NB4 (cell line): ENCODE measurements around the gene ARMC3.

ENCODE experiments used
- DNase-seq: peaks from one replicate; pipeline ENCODE4 v3.0.0; 2010; ENCODE audit warnings: low read depth
- H3K4me3 ChIP-seq: one replicate; pipeline ENCODE4 v1.5.1; 2011; ENCODE audit warnings: mild to moderate bottlenecking, low read depth, low read length, moderate library complexity
- MYC ChIP-seq: IDR thresholded peaks from 2 replicates; pipeline ENCODE4 v1.6.1; 2011; ENCODE audit warnings: low read depth, low read length
- POLR2A ChIP-seq: IDR thresholded peaks from 2 replicates; pipeline ENCODE4 v1.6.1; 2011; ENCODE audit warnings: mild to moderate bottlenecking; ENCODE audit not compliant: insufficient read length; ENCODE audit errors: extremely low read depth
- TF ChIP-seq, protein P1 (sequence below): IDR thresholded peaks from 2 replicates; pipeline ENCODE4 v1.6.1; 2011; ENCODE audit warnings: low read depth, low read length
- TF ChIP-seq, protein P2 (sequence below): IDR thresholded peaks from one replicate; pipeline ENCODE4 v1.5.1; 2012; ENCODE audit warnings: low read depth, low read length

Gene ARMC3

DNA sequence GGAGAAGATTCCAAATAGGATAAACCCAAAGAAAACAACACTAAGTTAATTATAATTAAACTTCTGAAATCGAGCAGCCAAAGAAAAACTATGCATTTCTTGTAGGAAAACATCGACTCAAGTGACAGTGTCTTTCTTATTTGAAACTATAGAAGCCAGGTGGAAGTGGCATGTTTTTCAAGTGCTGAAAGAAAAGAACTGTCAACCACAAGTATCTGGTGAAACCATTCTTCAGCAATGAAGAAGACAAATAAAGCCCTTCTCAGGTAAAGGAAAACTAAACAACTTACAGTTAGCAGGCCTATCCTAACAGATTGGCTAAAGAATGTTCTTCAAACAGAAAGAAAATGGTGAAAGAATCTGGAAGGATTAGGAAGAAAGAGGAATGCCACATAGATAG lies 96.1 kb downstream of the ARMC3 start:
- DNase-seq = no peak
- no peak overlapping the region for H3K4me3 ChIP-seq
- TF ChIP-seq, protein P1, sequence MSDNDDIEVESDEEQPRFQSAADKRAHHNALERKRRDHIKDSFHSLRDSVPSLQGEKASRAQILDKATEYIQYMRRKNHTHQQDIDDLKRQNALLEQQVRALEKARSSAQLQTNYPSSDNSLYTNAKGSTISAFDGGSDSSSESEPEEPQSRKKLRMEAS = no peak
- TF ChIP-seq MYC = no peak

DNA sequence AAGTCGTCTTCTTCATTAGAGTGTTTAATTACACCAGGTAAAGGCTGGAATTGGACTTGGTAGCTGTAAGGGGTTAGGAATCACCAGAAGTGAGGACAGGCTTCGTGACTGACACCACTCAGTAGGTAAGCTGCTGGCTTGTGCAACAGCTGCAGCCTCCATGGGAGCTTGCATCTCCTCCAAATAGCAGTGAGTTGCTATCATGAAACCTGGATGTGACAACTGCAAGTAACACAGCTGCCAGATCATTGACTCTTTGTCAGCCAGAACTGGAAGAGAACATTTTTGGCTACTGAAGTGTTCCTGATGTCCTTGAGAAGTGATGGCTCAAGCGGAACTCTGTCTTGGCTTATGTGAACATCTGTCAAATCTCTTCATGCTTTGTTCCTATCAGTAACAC lies 103.5 kb downstream of the ARMC3 start:
- TF ChIP-seq, protein P2, sequence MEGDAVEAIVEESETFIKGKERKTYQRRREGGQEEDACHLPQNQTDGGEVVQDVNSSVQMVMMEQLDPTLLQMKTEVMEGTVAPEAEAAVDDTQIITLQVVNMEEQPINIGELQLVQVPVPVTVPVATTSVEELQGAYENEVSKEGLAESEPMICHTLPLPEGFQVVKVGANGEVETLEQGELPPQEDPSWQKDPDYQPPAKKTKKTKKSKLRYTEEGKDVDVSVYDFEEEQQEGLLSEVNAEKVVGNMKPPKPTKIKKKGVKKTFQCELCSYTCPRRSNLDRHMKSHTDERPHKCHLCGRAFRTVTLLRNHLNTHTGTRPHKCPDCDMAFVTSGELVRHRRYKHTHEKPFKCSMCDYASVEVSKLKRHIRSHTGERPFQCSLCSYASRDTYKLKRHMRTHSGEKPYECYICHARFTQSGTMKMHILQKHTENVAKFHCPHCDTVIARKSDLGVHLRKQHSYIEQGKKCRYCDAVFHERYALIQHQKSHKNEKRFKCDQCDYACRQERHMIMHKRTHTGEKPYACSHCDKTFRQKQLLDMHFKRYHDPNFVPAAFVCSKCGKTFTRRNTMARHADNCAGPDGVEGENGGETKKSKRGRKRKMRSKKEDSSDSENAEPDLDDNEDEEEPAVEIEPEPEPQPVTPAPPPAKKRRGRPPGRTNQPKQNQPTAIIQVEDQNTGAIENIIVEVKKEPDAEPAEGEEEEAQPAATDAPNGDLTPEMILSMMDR = no peak
- no peak for TF ChIP-seq MYC
- TF ChIP-seq POLR2A = no peak
- TF ChIP-seq, protein P1 = no peak
- H3K4me3 ChIP-seq = no peak overlapping the region
- no peak for DNase-seq

DNA sequence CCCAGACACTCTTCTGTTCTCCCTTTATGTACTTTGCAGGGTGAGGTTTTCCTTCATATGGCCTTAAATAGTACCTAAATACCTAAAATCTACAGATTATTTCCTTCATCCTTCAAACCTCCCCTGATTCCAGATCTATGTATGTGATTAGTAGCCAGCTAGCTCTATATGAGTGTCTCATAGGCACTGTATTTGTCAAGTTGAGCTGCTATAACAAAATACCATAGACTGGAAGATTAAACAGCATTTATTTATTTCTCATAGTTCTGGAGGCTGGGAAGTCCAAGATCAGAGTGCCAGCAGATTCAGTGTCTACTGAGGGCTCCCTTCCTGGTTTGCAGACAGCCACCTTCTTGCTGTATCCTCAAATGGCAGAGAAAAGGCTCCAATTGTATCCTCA lies 106.9 kb downstream of the ARMC3 start:
- no peak for DNase-seq
- TF ChIP-seq MYC (no peak), POLR2A (no peak)
- TF ChIP-seq, protein P1 = no peak
- TF ChIP-seq, protein P2 = no peak

DNA sequence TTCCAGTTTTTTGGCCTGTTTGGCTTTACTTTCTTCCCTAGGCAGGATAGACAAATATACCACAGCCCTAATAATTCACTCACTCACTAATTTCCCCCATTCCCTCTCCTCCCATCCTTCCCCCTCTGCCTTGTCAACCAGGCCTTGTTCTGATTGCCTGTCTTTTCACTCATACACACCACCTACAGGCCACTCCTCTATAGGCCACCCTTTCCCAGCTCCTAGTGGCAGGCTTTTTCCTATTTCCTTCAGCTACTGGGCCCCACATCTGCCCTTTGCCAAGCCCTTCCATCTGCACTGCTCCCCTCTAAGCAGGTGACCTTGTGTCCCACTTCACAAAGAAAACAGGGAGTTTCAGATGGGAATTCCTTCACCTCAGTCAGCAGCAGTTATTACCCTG lies 107.7 kb downstream of the ARMC3 start:
- TF ChIP-seq, protein P2 = peak; percentile 3
- TF ChIP-seq, protein P1 = no peak
- H3K4me3 ChIP-seq = no peak overlapping the region
- no peak for DNase-seq

More for the DNA sequence above, 106.9 kb downstream of the ARMC3 start:
- no peak overlapping the region for H3K4me3 ChIP-seq

DNA sequence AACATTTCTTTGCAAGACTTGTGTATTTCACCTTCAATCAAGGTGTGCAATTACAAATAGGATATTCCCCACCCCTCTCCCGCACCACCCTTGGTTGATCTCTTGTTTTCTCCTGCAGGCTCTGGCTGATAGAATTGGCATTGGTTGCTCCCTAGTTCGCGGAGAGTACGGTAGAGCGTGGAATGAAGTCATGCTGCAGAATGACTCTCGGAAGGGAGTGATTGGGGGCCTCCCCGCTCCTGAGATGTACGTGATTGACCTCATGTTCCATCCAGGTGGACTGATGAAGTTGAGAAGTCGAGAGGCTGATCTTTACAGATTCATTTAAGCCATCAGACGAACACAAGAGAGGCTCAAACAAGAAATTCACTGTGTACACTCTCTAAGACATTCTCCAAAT lies 109.3 kb downstream of the ARMC3 start:
- H3K4me3 ChIP-seq = no peak overlapping the region
- TF ChIP-seq, protein P1 = no peak
- TF ChIP-seq POLR2A = no peak

DNA sequence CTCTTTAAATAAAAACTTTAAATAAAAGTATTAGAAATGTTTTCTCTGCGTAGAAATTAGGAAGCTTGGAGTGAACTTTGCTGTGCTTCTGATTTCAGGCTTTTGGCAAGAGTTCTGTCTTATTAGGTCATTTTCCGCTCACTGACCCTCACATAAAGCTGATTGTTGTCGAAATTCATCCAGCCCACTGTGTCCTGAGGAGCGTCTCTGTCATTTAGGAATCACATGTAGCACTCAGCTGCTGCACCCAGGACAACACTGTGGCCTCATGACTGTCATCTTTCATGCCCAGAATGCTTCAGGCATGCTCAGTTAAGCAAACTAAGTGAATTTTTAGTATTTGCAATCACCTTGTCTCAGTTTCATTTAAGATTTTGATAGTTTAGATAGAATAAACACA lies 109.7 kb downstream of the ARMC3 start:
- TF ChIP-seq, protein P1 = no peak
- TF ChIP-seq POLR2A (no peak), MYC (no peak)
- TF ChIP-seq, protein P2 = no peak
- no peak overlapping the region for H3K4me3 ChIP-seq
- no peak for DNase-seq

More for the DNA sequence above, 109.3 kb downstream of the ARMC3 start:
- DNase-seq = no peak

DNA sequence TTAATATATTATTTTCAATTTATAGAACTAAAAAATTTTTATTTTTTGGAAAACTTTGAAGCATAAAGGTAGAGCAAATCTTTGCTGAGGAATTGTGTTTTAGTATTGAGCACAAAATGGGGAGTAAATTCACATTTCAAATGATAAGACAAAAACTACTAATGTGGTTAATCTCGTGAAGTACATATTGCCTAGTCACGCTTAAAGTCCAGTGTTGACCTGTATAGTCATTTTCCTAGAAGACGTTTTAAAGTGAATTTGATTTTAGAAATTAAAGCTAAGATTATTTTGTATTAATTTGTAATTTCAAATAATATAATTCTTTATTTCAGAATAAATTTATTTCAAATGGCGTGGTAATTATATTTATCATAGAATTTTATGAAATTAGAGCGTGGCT lies 110.3 kb downstream of the ARMC3 start:
- no peak overlapping the region for H3K4me3 ChIP-seq
- no peak for DNase-seq
- TF ChIP-seq MYC = no peak
- TF ChIP-seq, protein P1 = no peak
- TF ChIP-seq POLR2A = no peak
- TF ChIP-seq, protein P2 = no peak
